DND-41 (cell line): ENCODE results near the gene MTARC2.

Experiments
- ATAC-seq: fragments of 200-7000 bp; cut with Tn5 transposase; 3 replicates; pipeline ENCODE4 v1.9.1; 2021; ENCODE audit warnings: low read depth; ENCODE audit not compliant: insufficient read depth
- DNase-seq: peaks from one replicate; pipeline ENCODE4 v3.0.0-alpha.2; 2020
- H2AFZ ChIP-seq: 2 replicates; pipeline ENCODE4 v1.6.0; 2012; ENCODE audit warnings: low read depth, low read length
- H3K27ac ChIP-seq: 2 replicates; pipeline ENCODE4 v1.5.1; 2012; ENCODE audit warnings: low read length, inconsistent platforms
- H3K27me3 ChIP-seq: fragments of 200-600 bp; sonication (generic); 2 replicates; pipeline ENCODE4 v1.6.0; 2012; ENCODE audit warnings: low read length, mild to moderate bottlenecking, inconsistent platforms; ENCODE audit not compliant: insufficient read depth, poor library complexity
- H3K36me3 ChIP-seq: 2 replicates; pipeline ENCODE4 v1.5.1; 2012; ENCODE audit warnings: low read length, inconsistent platforms; ENCODE audit not compliant: insufficient read depth
- H3K4me1 ChIP-seq: 2 replicates; pipeline ENCODE4 v1.5.1; 2012; ENCODE audit warnings: mild to moderate bottlenecking, low read length; ENCODE audit not compliant: insufficient read depth
- H3K4me2 ChIP-seq: 2 replicates; pipeline ENCODE4 v1.6.0; 2012; ENCODE audit warnings: mild to moderate bottlenecking, moderate library complexity, low read length, inconsistent platforms; ENCODE audit not compliant: insufficient read depth
- H3K4me3 ChIP-seq, 2 experiments: fragments of 200-600 bp in 1 of 2; shearing (Covaris generic) in 1 of 2; 2 replicates each; pipeline ENCODE4 v1.5.1; 2012 to 2016; ENCODE audit warnings: inconsistent platforms in 2 of 2, low read length in 2 of 2, mild to moderate bottlenecking in 2 of 2, low read depth in 1 of 2, moderate library complexity in 1 of 2
- H3K79me2 ChIP-seq: 2 replicates; pipeline ENCODE4 v1.6.0; 2012; ENCODE audit warnings: low read length, inconsistent platforms; ENCODE audit not compliant: insufficient read depth
- H3K9ac ChIP-seq: 2 replicates; pipeline ENCODE4 v1.6.0; 2012; ENCODE audit warnings: low read depth, mild to moderate bottlenecking, inconsistent platforms, low read length, moderate library complexity
- H3K9me3 ChIP-seq: 2 replicates; pipeline ENCODE4 v1.5.1; 2012; ENCODE audit warnings: low read length, moderate library complexity, mild to moderate bottlenecking, inconsistent platforms; ENCODE audit not compliant: insufficient read depth, severe bottlenecking
- H4K20me1 ChIP-seq: 2 replicates; pipeline ENCODE4 v1.6.0; 2012; ENCODE audit warnings: low read length; ENCODE audit not compliant: insufficient read depth
- EZH2 ChIP-seq: IDR thresholded peaks from 3 replicates; pipeline ENCODE4 v1.6.1; 2012; ENCODE audit warnings: borderline replicate concordance, low read depth, mild to moderate bottlenecking, moderate library complexity, low read length, inconsistent platforms; ENCODE audit not compliant: severe bottlenecking
- TF ChIP-seq, protein P1 (sequence below): IDR thresholded peaks from 2 replicates; pipeline ENCODE4 v1.5.1; 2012; ENCODE audit warnings: borderline replicate concordance, low read length, moderate library complexity, mild to moderate bottlenecking; ENCODE audit not compliant: poor library complexity, severe bottlenecking; ENCODE audit errors: extremely low read depth

MTARC2 gene

DNA sequence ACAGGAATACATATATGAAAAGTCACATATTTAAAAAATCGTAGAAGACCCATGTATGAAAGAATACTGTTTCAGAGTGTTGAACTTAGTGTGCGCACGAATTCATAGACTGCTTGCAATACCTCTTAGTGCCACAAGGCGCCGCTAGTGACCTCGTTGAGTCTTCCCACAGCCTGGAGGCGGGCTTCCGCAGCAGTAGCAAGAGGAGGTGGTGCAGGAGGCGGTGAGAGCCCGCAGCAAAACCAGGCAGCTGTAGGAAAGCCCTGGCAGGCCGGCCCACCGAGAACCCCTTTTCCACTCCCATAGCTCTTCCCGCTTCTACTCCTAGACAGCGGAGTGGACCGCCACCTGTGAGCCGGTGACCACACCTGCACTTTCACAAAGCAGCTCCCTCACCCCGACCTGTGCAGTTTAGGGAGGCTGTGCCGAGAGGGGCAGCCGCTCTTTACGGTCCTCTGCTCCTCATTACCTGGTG, 62.1 kb downstream of the MTARC2 start:
- Histone ChIP-seq H3K4me3 (peak overlapping the region in 1 of 2 experiments; percentile 39; a peak in 2 of 4 replicates), H3K9me3 (no peaks in the 10 kb centered on the region), H3K4me2 (peak overlapping the region; percentile 60; the same call in 1 of the 2 replicates), H3K9ac (no peak overlapping the region), H4K20me1 (no peaks in the 10 kb centered on the region), H3K36me3 (no peaks in the 10 kb centered on the region), H3K27me3 (peaks cover 6% of the 10 kb centered on the region), H2AFZ (peak overlapping the region; percentile 65), H3K79me2 (no peaks in the 10 kb centered on the region), H3K4me1 (peaks cover 4% of the 10 kb centered on the region), H3K27ac (no peak overlapping the region)
- ATAC-seq (peak; percentile 96), DNase-seq (peak; percentile 74)
- TF ChIP-seq EZH2, result no peak
- TF ChIP-seq, protein P1, sequence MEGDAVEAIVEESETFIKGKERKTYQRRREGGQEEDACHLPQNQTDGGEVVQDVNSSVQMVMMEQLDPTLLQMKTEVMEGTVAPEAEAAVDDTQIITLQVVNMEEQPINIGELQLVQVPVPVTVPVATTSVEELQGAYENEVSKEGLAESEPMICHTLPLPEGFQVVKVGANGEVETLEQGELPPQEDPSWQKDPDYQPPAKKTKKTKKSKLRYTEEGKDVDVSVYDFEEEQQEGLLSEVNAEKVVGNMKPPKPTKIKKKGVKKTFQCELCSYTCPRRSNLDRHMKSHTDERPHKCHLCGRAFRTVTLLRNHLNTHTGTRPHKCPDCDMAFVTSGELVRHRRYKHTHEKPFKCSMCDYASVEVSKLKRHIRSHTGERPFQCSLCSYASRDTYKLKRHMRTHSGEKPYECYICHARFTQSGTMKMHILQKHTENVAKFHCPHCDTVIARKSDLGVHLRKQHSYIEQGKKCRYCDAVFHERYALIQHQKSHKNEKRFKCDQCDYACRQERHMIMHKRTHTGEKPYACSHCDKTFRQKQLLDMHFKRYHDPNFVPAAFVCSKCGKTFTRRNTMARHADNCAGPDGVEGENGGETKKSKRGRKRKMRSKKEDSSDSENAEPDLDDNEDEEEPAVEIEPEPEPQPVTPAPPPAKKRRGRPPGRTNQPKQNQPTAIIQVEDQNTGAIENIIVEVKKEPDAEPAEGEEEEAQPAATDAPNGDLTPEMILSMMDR, result peak; percentile 90

DNA sequence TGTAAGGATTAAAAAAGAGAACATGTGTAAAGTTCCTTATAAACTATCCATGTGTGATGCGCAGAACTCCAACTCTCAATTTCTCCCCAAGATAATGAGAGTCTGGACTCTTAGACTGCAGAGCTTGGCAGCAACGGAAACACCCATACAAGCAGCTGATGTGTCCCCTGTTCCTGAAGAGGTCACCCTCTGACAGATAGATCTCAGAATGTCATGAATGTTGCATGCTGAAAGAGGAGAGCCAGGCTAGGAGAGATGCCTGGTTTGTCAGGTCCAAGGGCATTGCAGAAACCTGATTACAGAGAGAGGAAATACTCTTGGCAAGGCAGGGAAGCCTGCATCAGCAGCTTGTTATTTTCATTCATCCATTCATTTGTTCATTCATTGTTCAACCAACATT, 62.8 kb downstream of the MTARC2 start:
- no peak overlapping the region for H3K9ac ChIP-seq
- no peaks in the 10 kb centered on the region for H4K20me1 ChIP-seq
- ATAC-seq, result no peak
- no peak for DNase-seq
- H3K9me3 ChIP-seq, result no peaks in the 10 kb centered on the region
- H3K4me2 ChIP-seq, result no peak overlapping the region
- TF ChIP-seq EZH2, result no peak
- TF ChIP-seq, protein P1, result no peak
- no peaks in the 10 kb centered on the region for H3K36me3 ChIP-seq
- H3K27ac ChIP-seq, result no peak overlapping the region
- peaks cover 6% of the 10 kb centered on the region for H3K27me3 ChIP-seq
- H3K4me3 ChIP-seq, result no peak overlapping the region
- peaks cover 4% of the 10 kb centered on the region for H3K4me1 ChIP-seq
- H2AFZ ChIP-seq, result no peak overlapping the region
- H3K79me2 ChIP-seq, result no peaks in the 10 kb centered on the region

DNA sequence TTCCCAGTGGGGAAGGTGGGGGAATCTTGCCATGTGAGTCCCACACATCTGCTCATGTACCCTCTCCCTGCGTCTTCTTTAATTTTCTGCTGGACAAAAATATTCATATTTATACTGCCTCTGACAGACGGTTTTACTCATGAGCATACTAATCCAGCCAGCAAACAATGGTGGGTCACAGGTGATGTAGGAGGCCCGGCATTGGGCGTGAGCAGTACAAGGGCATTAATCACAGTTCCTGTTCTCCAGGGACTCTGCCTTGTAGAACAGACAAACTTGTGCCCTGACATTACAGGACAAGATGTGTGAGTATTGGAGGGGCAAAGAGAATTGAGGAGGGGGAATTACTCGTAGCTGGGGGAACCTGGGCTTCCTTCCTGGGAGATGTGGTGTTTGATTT, 63.6 kb downstream of the MTARC2 start:
- ATAC-seq (no peak), DNase-seq (no peak)
- H3K36me3 ChIP-seq, result no peaks in the 10 kb centered on the region
- no peak overlapping the region for H3K4me3 ChIP-seq
- peaks cover 6% of the 10 kb centered on the region for H3K27me3 ChIP-seq
- H3K4me2 ChIP-seq, result no peak overlapping the region
- no peaks in the 10 kb centered on the region for H3K9me3 ChIP-seq
- no peaks in the 10 kb centered on the region for H4K20me1 ChIP-seq
- no peaks in the 10 kb centered on the region for H3K79me2 ChIP-seq
- no peak overlapping the region for H3K9ac ChIP-seq
- peaks cover 4% of the 10 kb centered on the region for H3K4me1 ChIP-seq
- H2AFZ ChIP-seq, result no peak overlapping the region
- no peak overlapping the region for H3K27ac ChIP-seq
- TF ChIP-seq, protein P1, result no peak
- no peak for TF ChIP-seq EZH2

DNA sequence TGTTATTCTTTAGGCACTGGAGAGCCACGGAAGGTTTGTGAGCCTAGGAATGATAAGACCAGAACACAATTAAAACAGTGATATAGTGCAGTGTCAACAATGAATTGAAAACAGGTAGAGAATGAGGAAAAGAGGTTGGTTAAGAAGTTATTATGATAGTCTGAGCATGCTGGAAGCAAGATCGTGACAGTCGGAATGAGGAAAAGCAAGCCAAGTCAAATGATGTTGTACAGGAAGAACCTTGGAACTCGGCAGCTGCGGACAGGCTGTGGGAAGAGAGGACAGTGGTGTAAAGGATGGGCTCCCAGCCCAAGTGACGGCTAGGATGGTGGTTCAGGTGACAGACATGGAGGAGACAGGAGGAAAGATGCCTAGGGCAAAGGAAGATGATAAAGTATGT, 64.2 kb downstream of the MTARC2 start:
- Histone ChIP-seq H3K4me2 (no peak overlapping the region), H3K9me3 (no peaks in the 10 kb centered on the region), H3K9ac (no peak overlapping the region), H3K4me3 (no peak overlapping the region), H3K4me1 (peaks cover 4% of the 10 kb centered on the region), H3K27ac (no peak overlapping the region), H2AFZ (no peak overlapping the region), H3K36me3 (no peaks in the 10 kb centered on the region), H3K79me2 (no peaks in the 10 kb centered on the region), H4K20me1 (no peaks in the 10 kb centered on the region), H3K27me3 (peaks cover 6% of the 10 kb centered on the region)
- ATAC-seq (no peak), DNase-seq (no peak)
- no peak for TF ChIP-seq EZH2
- TF ChIP-seq, protein P1, result no peak
